ENCODE measurements around the gene ATXN10.
"Not testable (repeated sequence)": the region's sequence is repeated elsewhere in the genome, so short reads cannot be mapped to it uniquely, and the experiment has no call there.

ATXN10 gene

GRCh38 chr22:45680932-45681700, 9.5 kb downstream of the ATXN10 start:
- no peak for DNase-seq

- DNase-seq = no peak
These were observed 10.4 kb downstream of the ATXN10 start for GRCh38 chr22:45682064-45682463.

- not testable (repeated sequence) for DNase-seq
These were observed 11.1 kb downstream of the ATXN10 start for GRCh38 chr22:45682773-45683172.

GRCh38 chr22:45683248-45683647, 11.6 kb downstream of the ATXN10 start:
- no peak for DNase-seq

GRCh38 chr22:45683680-45684079, 12.0 kb downstream of the ATXN10 start:
- DNase-seq = no peak

GRCh38 chr22:45684169-45684568, 12.5 kb downstream of the ATXN10 start:
- no peak for DNase-seq

- no peak for DNase-seq
These were observed 13.3 kb downstream of the ATXN10 start for GRCh38 chr22:45684752-45685574.

- no peak for DNase-seq
These were observed 14.4 kb downstream of the ATXN10 start for GRCh38 chr22:45686004-45686403.

GRCh38 chr22:45686836-45687235, 15.2 kb downstream of the ATXN10 start:
- no peak for DNase-seq

- DNase-seq = no peak
These were observed 17.0 kb downstream of the ATXN10 start for GRCh38 chr22:45688600-45689080.

- no peak for DNase-seq
These were observed 17.6 kb downstream of the ATXN10 start for GRCh38 chr22:45689211-45689610.

GRCh38 chr22:45690008-45690407, 18.4 kb downstream of the ATXN10 start:
- no peak for DNase-seq

- no peak for DNase-seq
These were observed 20.9 kb downstream of the ATXN10 start for GRCh38 chr22:45692549-45692948.

- DNase-seq = no peak
These were observed 22.2 kb downstream of the ATXN10 start for GRCh38 chr22:45693835-45694234.

- no peak for DNase-seq
These were observed 24.6 kb downstream of the ATXN10 start for GRCh38 chr22:45696227-45696626.

GRCh38 chr22:45698094-45698493, 26.5 kb downstream of the ATXN10 start:
- no peak for DNase-seq

- DNase-seq = no peak
These were observed 31.3 kb downstream of the ATXN10 start for GRCh38 chr22:45702981-45703380.

GRCh38 chr22:45703758-45704157, 32.1 kb downstream of the ATXN10 start:
- DNase-seq = no peak

GRCh38 chr22:45704648-45705047, 33.0 kb downstream of the ATXN10 start:
- no peak for DNase-seq

- DNase-seq = no peak
These were observed 36.0 kb downstream of the ATXN10 start for GRCh38 chr22:45707605-45708004.

GRCh38 chr22:45708145-45708544, 36.5 kb downstream of the ATXN10 start:
- DNase-seq = no peak

- DNase-seq = no peak
These were observed 37.6 kb downstream of the ATXN10 start for GRCh38 chr22:45709060-45709739.

- no peak for DNase-seq
These were observed 38.2 kb downstream of the ATXN10 start for GRCh38 chr22:45709866-45710265.
